Measurements from ENCODE around the gene CD80.

DNA sequence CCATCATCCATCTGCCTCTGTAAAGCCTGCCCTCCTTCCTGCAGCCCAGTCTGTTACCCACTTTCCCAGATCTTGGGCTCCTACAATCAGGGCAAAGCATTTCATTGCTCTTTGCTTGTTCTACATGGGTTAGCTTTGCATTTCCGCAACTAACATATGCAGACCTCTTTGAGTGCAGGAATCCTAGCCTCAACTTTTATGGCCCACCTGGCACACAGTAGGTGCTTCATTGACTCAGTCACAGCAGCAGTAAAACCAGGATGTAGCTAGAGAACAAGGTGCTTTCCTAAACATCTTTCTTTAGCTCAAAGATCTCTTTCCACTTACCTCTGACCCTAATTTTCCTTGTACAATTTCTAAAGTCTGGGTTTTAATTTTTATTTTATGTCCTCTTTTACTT lies 3.5 kb downstream of the CD80 start:
- TF ChIP-seq, protein P1, sequence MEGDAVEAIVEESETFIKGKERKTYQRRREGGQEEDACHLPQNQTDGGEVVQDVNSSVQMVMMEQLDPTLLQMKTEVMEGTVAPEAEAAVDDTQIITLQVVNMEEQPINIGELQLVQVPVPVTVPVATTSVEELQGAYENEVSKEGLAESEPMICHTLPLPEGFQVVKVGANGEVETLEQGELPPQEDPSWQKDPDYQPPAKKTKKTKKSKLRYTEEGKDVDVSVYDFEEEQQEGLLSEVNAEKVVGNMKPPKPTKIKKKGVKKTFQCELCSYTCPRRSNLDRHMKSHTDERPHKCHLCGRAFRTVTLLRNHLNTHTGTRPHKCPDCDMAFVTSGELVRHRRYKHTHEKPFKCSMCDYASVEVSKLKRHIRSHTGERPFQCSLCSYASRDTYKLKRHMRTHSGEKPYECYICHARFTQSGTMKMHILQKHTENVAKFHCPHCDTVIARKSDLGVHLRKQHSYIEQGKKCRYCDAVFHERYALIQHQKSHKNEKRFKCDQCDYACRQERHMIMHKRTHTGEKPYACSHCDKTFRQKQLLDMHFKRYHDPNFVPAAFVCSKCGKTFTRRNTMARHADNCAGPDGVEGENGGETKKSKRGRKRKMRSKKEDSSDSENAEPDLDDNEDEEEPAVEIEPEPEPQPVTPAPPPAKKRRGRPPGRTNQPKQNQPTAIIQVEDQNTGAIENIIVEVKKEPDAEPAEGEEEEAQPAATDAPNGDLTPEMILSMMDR (conservative IDR thresholded peaks at IDR 0.05 in 1 of 2, IDR thresholded peaks at IDR 0.05 in 1 of 2; ENCODE audit: low read depth in 1 of 2, low read length in 2 of 2) = no peak
- TF ChIP-seq EZH2 (IDR thresholded peaks at IDR 0.05; ENCODE audit: low read length, missing control alignments) = no peak

Data from fibroblast of lung (primary cell).